Measurements from ENCODE around the gene LRRC8E.
"Not testable (repeated sequence)": the region's sequence is repeated elsewhere in the genome, so short reads cannot be mapped to it uniquely, and the experiment has no call there.

LRRC8E gene

DNA sequence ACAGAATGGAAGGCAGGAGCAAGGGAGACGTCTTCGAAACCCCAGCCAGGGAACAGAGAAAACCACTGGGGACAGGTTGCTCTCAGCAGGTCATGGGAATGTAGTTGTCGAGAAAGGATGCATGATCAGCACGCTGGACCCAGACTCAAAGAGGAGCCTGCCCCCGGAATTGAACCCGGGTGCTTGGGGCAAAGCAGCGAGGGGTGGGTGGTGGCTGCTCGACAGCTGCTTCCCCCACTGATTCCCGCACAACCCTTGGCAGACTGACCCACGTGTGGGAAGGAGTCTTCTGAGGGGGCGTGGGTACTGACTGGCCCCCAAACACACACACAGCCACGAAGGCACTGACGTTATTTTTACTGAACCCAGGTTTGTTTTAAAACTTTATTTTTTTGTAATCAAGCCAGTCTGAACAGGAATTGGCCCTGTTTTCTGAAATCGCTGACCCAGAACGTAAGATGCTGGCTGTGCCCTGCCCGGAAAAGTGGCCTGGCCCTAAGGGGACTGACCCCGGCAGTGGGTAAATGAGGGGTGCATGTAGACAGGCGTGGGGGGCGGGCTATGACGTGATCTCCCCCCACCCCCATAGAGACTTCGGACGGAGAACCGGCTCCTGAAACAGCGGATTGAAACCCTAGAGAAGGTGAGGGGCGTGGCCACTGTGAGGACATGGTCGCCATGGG, 32.7 kb upstream of the LRRC8E start:
- DNase-seq, result no peak

DNA sequence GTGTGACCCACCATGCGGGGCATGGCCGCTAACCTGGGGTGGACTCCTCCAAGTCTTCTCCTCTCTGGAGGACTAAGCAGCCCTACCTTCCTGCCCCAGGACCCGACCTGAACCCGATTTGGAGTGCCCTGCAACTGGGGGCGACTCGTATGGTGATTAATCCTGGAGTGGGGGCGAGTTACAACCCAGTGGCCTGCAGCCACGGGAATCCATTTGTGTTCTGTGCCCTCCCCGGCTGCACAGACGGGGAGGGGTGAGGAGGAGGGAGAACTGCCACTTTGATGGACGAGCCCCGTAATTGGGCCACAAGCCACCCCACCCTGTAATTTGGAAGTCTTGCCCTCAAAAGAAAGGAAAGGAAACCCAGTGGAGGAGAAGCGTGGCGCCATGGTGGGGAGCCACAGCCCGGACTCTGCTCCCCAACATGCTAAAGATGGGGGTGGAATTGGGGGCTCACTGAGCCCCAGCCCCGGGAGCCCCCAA, 32.2 kb upstream of the LRRC8E start:
- no peak for DNase-seq

DNA sequence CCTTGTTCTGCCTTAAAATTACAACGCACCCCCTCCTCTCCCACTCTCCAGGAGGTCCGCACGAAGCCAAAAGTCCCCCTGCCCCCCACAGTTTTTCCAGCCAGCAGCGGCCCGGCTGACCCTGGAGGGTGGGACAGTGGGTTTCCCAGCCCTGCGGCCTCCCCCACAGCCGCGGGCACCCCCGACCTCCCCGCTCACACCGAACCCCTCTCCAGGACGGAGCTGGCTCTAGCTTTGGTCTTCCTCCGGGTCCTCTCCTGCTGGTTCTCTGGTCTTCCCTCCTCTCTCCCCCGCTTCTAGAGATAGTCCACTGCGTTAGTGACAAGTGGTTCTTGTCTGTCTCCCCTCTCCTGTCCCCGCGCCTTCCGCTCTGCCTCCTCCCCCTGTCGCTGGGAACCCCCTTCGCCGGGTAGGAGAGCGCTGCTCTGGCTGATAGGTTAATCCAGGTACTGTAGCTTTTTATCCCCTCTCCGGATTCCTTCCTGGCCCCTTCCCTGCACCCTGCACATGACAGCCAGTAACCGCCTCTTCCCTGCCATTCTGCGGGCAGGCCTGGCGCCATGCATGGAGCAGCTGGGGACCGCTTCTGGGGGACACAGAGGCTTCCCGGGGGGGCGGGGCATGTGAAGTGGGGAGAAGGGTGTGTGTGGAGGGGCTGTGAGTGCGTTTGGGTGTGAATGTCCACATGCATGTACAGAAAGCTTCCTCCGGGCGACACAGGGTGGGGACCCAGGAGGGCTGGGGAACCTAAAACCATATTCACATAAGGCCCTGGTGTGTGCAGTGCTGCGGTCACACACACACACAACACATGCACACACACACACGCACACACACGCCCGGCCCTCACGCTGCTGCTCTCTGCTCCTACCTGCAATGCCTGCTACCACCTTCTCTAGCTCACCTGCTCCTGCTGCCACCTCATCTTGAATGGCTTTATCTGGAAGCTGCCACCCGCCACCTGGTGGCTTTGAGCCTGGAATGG, 31.3 kb upstream of the LRRC8E start:
- DNase-seq, result no peak

DNA sequence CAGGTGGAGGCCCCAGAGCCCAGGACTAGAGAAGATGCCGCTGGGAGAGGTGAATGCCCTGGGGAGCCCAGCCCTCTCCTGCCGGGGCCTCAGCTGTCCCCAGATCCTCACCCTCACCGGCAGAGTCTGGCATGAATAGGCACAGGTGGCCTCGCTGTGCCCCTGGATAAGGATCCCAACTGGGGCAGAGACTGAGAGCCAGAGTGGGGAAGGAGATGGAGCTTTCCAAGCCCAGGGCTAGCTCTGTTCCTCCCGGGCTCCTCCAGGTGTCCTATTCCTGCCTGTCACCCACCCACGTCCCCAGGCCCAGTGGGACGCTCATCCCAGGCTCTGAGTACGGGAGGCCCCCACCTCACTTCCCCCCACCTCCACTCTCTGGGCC, 30.6 kb upstream of the LRRC8E start:
- no peak for DNase-seq

DNA sequence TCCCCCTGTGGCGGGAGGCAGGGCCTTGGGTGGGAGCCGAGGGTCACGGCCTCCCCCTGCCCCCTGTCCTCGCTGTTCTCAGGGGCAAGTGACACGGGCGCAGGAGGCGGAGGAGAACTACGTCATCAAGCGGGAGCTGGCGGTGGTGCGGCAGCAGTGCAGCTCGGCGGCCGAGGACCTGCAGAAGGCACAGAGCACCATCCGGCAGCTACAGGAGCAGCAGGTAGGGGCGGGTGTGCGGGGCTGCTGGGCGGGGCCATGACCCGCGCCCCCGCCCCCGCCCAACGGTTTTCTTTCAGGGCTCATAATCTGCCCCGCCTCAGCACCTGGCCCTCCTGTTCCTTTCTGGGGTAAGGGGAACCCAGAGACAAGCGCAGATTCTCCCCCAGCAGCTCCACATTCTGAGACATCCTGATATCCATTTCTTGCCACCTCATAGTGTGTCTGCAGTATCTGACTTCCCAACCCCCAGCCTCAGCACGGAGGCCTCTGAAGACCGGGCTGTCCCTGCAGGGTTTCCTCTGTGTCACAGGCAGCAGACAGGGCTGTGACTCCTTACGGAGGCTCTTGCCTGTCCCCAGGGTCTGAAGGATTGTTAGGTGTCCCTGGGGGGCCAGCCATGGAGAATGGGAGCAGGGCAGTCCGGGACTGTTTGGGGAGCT, 30.1 kb upstream of the LRRC8E start:
- no peak for DNase-seq

DNA sequence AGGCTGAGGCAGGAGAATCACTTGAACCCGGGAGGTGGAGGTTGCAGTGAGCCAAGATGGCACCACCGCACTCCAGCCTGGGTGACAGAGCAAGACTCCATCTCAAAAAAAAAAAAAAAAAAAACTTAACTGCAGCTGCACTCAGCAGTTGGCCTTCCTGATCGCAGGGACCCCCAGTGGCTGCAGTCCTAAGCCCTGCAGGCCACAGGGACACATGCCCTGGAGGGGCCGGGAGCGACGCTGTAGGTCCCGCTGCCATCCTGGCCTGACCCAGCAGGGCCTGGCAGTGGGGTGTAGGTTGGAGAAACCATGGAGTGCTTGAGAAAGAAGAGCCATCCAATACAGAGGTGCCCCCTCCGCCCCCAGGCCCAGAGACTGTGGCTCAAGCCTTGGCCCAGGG, 29.2 kb upstream of the LRRC8E start:
- DNase-seq, result not testable (repeated sequence)

DNA sequence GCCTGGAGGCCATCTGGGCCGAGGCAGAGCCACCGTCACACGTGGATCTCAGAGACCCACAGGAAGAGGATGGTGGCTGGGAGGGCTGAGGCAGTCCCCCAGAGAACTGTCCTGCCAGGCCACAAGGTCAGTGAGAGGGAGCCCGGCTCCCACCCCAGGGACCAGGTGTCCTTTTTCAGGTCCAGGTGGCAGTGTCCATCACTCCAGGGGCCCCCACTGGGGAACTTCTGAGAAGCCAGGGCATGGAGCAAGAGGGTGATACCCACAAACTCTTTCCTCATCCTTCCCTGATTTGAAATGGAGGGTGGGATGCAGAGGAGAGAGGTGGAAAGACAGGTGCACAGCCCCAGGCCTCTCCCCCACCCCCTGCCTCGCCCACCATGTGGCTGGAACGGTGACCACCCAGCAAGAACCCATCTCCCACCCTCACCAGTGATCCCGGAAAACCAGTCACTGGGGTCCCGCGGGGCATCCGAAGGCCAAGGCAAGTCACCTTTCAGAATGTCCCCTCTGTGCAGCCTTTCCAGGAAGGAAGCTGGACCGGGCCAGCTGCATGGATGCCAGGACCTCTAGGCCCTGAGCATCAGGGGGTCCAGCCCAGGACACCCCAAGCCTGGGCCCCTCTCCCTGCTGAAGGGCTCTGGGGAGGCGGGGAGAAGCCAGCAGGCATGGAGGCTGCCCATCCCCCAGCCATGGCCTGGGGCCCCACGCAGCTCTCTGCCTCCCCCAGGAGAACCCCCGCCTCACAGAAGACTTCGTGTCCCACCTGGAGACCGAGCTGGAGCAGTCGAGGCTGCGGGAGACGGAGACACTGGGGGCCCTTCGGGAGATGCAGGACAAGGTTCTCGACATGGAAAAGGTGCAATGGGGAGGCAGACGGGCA, 28.2 kb upstream of the LRRC8E start:
- no peak for DNase-seq

DNA sequence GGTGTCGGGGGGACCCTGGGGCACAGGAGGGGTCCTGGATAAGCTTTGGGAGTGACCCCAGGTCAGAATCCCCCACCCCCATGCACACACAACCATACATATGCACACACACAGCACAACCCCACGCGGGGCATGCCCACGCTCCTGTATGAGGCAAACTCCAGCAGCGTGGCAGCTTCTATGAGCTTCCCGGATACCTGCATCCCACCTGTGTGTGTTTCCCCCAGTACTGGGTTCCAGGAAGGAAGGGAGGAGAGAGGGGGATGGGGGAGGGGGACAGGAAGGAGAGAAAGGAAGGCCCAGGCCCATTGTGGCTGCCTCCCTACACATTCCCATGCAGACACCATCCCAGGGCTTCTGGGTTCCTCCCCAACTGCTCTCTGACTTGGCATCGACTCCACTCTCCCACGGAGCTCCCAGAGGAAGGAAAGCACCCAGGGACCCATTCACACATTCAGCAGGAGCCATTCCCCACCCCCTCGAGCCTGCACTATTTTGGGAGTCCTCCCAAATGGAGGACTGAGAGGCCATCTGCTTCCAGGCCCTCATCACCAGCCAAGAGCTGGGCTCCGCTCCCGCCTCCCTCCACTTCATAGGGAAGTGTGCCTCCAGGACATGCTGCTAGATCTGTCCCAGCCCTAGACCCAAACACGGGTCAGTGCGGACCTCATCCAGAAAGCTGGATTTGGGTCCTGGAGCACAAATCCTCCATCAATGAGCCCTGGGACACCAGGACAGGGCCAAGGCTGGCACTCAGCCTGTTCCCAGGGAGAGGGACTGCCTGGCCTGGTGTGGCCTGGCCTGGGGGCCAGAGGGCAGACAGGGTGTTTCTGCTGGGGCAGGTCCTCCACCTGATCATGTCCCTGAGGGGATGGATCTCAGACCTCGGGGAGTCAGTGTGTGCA, 27.3 kb upstream of the LRRC8E start:
- DNase-seq, result no peak

DNA sequence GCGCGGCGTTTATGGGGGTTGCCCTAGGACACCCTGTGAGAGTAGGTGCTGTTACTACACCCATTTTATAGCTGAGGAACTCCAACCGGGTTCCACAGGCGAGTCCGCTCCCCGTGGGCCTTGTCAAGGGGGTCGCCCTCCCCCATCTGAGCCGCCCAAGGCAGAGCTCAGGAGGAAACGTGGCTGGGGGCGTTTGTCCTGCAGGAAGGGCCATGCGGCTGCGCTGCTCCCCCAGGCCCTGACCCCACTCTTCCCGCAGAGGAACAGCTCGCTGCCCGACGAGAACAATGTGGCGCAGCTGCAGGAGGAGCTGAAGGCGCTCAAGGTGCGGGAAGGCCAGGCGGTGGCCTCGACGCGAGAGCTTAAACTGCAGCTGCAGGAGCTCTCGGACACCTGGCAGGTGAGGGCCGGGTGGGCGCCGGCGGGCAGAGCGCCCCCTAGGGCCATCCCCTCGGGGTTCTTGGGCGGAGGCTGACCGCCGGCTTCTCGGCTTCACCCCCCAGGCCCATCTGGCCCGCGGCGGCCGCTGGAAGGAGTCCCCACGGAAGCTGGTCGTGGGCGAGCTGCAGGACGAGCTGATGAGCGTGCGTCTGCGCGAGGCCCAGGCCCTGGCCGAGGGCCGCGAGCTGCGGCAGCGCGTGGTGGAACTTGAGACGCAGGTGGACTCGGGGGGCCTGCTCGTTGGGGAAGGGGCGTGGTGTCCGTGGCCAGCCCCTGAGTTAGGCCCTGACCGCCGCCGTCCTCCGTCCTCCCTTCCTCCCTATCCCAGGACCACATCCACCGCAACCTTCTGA, 26.5 kb upstream of the LRRC8E start:
- DNase-seq, result no peak

DNA sequence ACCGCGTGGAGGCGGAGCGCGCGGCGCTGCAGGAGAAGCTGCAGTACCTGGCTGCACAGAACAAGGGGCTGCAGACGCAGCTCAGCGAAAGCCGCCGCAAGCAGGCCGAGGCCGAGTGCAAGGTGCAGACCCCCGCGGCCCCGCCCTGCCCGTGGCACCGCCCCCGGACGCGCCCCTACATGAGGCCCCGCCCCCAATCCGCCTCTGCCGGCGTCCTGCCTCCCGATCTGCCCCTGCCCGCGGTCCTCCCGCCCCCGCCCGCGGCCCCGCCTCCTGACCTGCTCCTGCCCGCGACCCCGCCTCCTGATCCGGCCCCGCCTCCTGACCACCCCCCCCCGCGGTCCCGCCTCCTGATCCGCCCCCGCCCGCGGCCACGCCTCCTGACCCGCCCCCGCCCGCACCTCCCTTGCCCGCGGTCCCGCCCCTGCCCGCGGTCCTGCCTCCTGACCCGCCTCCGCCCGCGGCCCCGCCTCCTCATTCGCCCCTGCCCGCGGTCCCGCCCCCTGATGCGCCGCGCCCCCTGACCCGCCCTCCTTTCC, 25.8 kb upstream of the LRRC8E start:
- DNase-seq, result no peak

DNA sequence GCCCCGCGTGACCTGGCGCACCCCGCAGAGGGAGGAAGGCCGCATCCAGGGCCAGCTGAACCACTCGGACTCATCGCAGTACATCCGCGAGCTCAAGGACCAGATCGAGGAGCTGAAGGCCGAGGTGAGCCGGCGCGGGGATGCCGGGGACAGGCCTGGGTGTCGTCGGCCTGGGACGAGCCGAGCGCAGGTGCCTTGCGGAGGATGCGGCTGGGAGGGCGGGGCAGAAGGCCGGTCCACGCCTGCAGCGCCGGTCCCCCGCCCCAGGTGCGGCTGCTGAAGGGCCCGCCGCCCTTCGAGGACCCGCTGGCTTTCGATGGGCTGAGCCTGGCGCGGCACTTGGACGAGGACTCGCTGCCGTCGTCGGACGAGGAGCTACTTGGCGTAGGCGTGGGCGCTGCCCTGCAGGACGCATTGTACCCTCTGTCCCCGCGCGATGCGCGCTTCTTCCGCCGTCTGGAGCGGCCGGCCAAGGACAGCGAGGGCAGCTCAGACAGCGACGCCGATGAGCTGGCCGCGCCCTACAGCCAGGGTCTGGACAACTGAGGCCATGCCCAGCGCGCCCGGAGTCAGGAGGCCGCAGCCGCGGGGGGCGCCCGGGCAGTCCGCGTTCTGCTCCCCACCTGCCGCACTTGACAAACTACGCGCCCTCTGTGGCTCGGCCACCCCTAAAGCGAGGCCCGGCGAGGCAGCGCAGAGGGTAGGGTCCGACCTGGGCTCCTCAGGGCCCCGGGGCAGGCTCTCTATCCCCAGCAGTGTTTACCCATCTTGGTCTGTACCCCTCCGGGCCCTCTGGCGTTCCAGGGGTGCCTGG, 24.9 kb upstream of the LRRC8E start:
- DNase-seq, result no peak

DNA sequence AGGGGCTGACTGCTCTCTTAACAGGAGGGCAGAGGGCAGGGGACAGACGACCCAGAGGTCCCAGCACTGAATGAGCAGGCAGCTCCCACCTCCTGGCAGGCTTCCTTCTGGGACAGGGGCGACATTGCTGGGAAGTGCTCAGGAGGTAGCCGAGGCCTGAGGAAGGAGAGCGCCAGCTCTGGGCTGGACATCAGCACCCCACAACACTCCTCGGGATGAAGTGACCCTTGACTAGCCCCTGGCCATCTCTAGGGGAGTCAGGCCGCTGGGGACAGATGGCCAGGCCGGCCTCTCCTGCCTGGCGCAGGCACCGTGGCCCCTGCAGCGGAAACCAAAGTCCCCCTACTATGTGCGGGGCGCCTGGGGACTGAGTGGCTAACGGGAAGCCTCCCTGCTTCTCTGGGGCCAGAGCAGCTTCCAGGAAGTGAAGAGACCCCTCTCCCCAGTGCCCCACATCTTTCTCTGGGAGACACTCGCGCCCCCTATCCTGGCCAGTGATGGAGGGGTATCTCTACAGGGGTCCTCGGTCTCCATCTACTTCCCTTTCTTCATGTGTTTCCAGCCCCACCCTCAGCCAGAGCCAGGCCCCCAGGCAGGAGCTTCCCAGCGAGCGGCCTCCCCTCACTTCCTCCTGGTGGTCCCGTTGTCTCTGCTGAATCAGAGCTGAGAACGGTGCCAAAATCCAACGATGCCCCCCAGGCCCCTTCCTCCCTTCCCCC, 24.2 kb upstream of the LRRC8E start:
- no peak for DNase-seq

DNA sequence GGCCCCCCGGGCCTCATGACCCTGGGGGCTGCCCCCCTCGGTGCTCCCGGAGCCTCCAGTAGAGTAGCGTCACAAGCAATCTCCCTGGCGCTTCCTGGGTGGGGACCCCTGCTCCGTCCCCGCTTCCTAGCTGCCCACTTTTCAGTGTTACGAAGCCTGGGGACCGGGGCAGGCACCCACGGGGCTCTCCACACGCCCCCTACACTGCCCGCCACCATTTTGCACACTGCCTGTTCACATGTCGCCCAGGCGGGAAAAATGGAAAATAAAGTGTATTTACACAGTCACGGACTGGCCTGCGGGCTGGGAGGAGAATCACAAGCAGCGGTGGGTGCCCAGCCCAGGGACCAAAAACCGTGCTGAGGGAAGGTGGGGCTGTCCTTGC, 23.6 kb upstream of the LRRC8E start:
- no peak for DNase-seq

DNA sequence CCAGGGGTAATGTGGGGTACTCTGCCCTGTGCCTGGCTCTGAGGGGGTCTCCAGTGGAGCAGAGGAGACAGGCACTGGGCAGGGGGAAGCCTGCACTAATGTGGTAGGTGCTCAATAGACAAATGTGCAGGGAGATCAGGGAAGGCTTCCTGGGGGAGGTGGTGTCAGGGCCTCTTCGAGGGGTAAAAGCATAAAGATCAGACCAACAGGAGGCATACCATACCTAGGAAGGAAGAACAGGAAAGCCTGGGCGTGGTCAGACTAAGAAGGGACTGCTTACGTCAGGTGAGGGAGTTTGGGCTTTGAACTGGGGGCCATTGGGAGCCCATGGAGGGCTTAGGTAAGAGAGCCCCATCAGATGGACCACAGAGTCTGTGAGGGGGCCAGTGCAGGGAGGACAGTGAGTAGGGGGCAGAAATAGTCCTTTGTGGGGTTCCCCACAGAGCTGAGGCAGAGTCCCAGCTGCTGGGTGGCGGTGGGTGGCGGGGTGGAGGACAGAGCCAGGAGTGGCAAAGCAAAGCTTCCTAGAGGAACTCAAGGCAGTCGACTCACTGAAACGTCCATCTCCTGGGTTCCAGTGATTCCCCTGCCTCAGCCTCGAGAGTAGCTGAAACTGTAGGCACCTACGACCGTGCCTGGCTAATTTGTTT, 22.9 kb upstream of the LRRC8E start:
- DNase-seq, result no peak

DNA sequence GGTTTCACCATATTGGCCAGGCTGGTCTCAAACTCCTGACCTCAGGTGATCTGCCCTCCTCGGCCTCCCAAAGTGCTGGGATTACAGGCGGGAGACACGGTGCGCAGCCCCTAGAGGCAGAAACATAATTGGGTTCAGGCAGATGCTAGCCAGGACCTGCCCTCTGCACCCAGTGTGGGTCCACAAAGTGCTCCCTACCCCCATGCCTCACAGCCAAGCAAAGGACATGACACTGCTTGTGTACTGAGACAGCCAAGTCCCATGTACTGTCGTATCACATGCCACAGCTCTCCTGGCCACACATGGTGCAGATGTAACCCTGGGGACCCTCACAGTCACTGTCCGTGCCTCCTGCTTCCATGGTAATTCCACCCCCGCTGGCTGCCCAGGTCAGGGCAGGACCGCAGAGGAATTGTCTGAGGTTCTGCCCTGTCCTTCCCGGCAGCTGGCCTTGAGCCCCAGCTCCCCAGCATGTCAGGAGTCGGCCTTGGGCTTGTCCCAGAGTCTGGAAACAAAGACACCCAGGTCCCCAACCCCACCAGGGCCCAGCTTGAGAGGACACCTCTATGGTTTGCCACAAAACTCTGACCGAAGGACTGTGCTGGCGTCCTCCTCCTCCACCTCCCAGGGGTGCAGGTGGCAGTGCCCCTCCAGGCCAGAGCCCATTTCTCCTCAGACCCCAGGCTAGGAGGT, 21.8 kb upstream of the LRRC8E start:
- DNase-seq, result no peak

DNA sequence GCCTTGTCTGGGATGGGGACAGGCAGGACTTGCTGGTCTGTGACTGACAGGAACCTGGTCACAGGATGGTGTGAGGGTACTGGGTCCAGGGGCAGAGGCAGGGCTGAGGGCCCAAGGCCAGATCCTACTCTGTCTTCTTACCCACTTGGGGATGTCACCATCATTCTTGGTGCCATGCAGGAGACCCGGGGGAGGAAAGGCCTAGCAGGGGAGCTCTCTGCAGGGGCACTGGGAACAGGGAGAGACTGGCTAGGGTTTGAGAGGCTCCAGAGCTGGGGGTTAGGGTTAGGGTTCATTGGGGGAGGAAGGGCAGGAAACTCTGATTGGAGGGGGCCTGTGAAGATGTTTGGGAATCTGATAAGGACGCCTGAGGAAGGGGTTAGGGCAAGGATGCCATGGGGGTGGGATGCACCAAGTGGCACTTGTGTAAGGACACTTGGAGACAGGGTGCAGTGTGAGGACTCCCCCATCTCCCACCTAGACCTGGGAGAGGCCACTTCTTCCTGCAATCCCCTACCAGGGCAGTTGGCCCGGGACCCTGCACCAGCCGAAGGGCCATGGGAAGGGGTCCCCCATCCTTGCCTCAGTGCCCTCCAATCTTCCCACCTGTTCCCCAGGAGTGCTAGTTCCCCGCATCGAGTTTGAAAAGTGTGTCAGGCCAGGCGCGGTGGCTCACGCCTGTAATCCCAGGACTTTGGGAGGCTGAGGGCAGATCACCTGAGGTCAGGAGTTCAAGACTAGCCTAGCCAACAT, 21.0 kb upstream of the LRRC8E start:
- DNase-seq, result no peak

DNA sequence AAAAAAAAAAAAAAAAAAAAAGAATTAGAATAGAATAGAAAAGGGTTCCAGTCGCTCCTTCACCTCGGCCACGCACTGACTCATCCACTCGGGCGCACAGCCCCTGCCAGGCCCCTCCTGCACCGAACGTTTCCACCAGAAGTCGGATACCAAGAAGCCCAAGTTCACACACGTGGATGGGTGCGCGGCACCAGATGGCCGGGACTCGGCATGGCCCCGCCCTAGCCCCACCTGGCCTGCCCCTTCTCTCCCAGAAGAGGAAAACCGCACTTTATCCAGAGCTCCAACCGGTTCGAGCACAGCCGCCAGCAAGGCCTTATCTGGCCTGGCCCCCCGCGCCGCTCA, 20.0 kb upstream of the LRRC8E start:
- no peak for DNase-seq
